HS-27A (cell line): ENCODE results near the gene KCTD1.

Experiments used
- DNase-seq: peaks from one replicate; pipeline ENCODE4 v3.0.0-alpha.2; 2012; ENCODE audit warnings: low read depth, missing footprints

The KCTD1 gene

GRCh38 chr18:26548415-26549262 lies at the start of gene KCTD1:
Gene KCTD1 (minus strand): TSS chr18:26548553. CDS start chr18:26548536, 17 bp downstream.
- no peak for DNase-seq

- DNase-seq = no peak
Observed at GRCh38 chr18:26593365-26594320, 45.3 kb upstream of the KCTD1 start.

- no peak for DNase-seq
Observed at GRCh38 chr18:26584745-26585144, 36.4 kb upstream of the KCTD1 start.

- no peak for DNase-seq
Observed at GRCh38 chr18:26579941-26580618, 31.7 kb upstream of the KCTD1 start.

GRCh38 chr18:26575865-26576217 lies 27.5 kb upstream of the KCTD1 start:
- DNase-seq = no peak

- no peak for DNase-seq
Observed at GRCh38 chr18:26574958-26575864, 26.9 kb upstream of the KCTD1 start.

- no peak for DNase-seq
Observed at GRCh38 chr18:26568926-26569665, 20.7 kb upstream of the KCTD1 start.

- DNase-seq = no peak
Observed at GRCh38 chr18:26568513-26568912, 20.2 kb upstream of the KCTD1 start.

GRCh38 chr18:26566874-26567555 lies 18.7 kb upstream of the KCTD1 start:
- DNase-seq = no peak

- DNase-seq = no peak
Observed at GRCh38 chr18:26565514-26565913, 17.2 kb upstream of the KCTD1 start.

- DNase-seq = no peak
Observed at GRCh38 chr18:26563024-26563423, 14.7 kb upstream of the KCTD1 start.

- no peak for DNase-seq
Observed at GRCh38 chr18:26562568-26562967, 14.2 kb upstream of the KCTD1 start.

GRCh38 chr18:26561769-26562168 lies 13.4 kb upstream of the KCTD1 start:
- DNase-seq = no peak

GRCh38 chr18:26556573-26556972 lies 8.2 kb upstream of the KCTD1 start:
- DNase-seq = no peak

GRCh38 chr18:26555804-26556553 lies 7.6 kb upstream of the KCTD1 start:
- no peak for DNase-seq

GRCh38 chr18:26553943-26554342 lies 5.6 kb upstream of the KCTD1 start:
- no peak for DNase-seq

- no peak for DNase-seq
Observed at GRCh38 chr18:26551695-26552081, 3.3 kb upstream of the KCTD1 start.

- no peak for DNase-seq
Observed at GRCh38 chr18:26550998-26551694, 2.8 kb upstream of the KCTD1 start.
